SK-N-MC (cell line): ENCODE data around the gene GNG14.

Experiments used
- EZH2 ChIP-seq: fragments of 200-600 bp; sonication (generic); IDR thresholded peaks from one replicate; pipeline ENCODE4 v1.6.1; 2017; ENCODE audit warnings: antibody characterized with exemption
- POLR2AphosphoS5 ChIP-seq: IDR thresholded peaks from 2 replicates; pipeline ENCODE4 v1.6.1; 2012; ENCODE audit warnings: mild to moderate bottlenecking, low read depth, low read length, borderline replicate concordance

DNA sequence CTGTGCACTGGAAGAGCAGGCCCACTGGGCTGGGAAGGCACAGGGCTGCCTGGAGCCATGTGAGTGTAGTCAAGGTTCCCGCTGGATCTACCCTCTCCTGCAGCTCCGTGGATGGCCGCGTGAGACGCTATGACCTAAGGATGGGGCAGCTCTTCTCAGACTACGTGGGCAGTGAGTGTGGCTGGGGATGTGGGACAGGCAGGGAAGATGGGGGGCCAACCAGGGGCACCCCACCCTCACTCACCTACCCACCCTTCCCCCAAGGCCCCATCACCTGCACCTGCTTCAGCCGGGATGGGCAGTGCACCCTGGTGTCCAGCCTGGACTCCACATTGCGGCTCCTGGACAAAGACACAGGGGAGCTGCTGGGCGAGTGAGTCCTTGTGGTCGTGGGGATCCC lies 15.1 kb upstream of the GNG14 start:
- no peak for TF ChIP-seq EZH2
- no peak for TF ChIP-seq POLR2AphosphoS5
